Neural crest cell (in vitro differentiated cells): Measurements from ENCODE around the gene SLC52A3. TPM values are rescaled to one million over a fixed set of nuclear protein-coding genes. Genes with fewer than 3 reads are reported as not detected.

ENCODE experiments used
- DNase-seq: peaks from one replicate; pipeline ENCODE4 v3.0.0; 2021; ENCODE audit warnings: low read depth, mixed read lengths, low spot score
- H3K27ac Mint-ChIP-seq: one replicate; pipeline ENCODE4 v1.8.0; 2021; ENCODE audit warnings: mild to moderate bottlenecking, mixed read lengths; ENCODE audit not compliant: unreplicated experiment
- H3K27me3 Mint-ChIP-seq: 2 replicates; pipeline ENCODE4 v1.8.0; 2021; ENCODE audit warnings: low read depth, mild to moderate bottlenecking, mixed read lengths
- H3K36me3 Mint-ChIP-seq: 2 replicates; pipeline ENCODE4 v1.8.0; 2021; ENCODE audit warnings: low read depth, mild to moderate bottlenecking, mixed read lengths
- H3K4me1 Mint-ChIP-seq: 2 replicates; pipeline ENCODE4 v1.8.0; 2021; ENCODE audit warnings: mixed read lengths
- H3K4me3 Mint-ChIP-seq: one replicate; pipeline ENCODE4 v1.8.0; 2021; ENCODE audit warnings: mild to moderate bottlenecking, mixed read lengths
- H3K9me3 Mint-ChIP-seq: 2 replicates; pipeline ENCODE4 v1.8.0; 2021; ENCODE audit warnings: mixed read lengths
- total RNA-seq: library from RNA; stranded (reverse); gene quantifications from 2 replicates; pipeline ENCODE4 v1.2.1, GENCODE V29; 2021
- TF ChIP-seq, protein P1 (sequence below): fragments of 200-600 bp; sonication (generic); conservative IDR thresholded peaks from 2 replicates; pipeline ENCODE4 v1.5.0; 2021; ENCODE audit warnings: antibody characterized with exemption, mild to moderate bottlenecking

The SLC52A3 gene
- total RNA-seq, 1 donor from 2014 or later = not detected

- TF ChIP-seq, protein P1, sequence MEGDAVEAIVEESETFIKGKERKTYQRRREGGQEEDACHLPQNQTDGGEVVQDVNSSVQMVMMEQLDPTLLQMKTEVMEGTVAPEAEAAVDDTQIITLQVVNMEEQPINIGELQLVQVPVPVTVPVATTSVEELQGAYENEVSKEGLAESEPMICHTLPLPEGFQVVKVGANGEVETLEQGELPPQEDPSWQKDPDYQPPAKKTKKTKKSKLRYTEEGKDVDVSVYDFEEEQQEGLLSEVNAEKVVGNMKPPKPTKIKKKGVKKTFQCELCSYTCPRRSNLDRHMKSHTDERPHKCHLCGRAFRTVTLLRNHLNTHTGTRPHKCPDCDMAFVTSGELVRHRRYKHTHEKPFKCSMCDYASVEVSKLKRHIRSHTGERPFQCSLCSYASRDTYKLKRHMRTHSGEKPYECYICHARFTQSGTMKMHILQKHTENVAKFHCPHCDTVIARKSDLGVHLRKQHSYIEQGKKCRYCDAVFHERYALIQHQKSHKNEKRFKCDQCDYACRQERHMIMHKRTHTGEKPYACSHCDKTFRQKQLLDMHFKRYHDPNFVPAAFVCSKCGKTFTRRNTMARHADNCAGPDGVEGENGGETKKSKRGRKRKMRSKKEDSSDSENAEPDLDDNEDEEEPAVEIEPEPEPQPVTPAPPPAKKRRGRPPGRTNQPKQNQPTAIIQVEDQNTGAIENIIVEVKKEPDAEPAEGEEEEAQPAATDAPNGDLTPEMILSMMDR = no peak
- H3K36me3 Mint-ChIP-seq = no peaks in the 10 kb centered on the region
- H3K27me3 Mint-ChIP-seq = peaks cover 35% of the 10 kb centered on the region
- H3K4me3 Mint-ChIP-seq = no peak overlapping the region
- no peaks in the 10 kb centered on the region for H3K4me1 Mint-ChIP-seq
- no peaks in the 10 kb centered on the region for H3K9me3 Mint-ChIP-seq
- no peak for DNase-seq
- no peak overlapping the region for H3K27ac Mint-ChIP-seq
Measured at GRCh38 chr20:754904-755303, 13.4 kb downstream of the SLC52A3 start.

GRCh38 chr20:753897-754635, 14.2 kb downstream of the SLC52A3 start:
- H3K9me3 Mint-ChIP-seq = no peaks in the 10 kb centered on the region
- H3K27me3 Mint-ChIP-seq = peaks cover 31% of the 10 kb centered on the region
- H3K27ac Mint-ChIP-seq = no peak overlapping the region
- H3K4me3 Mint-ChIP-seq = no peak overlapping the region
- no peaks in the 10 kb centered on the region for H3K4me1 Mint-ChIP-seq
- no peaks in the 10 kb centered on the region for H3K36me3 Mint-ChIP-seq
- no peak for DNase-seq
- TF ChIP-seq, protein P1 = no peak

DNA sequence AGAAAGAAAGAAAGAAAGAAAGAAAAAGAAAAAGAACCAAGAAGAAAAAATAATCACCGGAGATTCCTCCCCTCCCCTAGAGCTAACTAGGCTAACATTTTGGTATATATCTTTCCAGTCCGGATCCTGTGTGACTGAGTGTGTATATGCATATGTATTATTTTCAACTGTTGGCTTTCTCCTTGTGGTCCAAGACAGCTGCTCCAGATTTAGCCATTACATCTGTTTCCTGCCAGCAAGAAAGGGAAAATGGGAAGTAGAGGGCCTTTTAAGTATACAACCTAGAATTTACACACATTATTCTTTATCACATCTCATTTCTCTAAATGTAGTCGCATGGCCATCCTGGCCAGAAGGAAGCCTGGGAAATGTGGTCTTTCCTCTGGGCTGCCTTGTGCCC, 15.2 kb downstream of the SLC52A3 start:
- Mint-ChIP-seq H3K27ac (no peak overlapping the region), H3K9me3 (no peaks in the 10 kb centered on the region), H3K36me3 (no peaks in the 10 kb centered on the region), H3K27me3 (peaks cover 24% of the 10 kb centered on the region), H3K4me3 (no peak overlapping the region), H3K4me1 (no peaks in the 10 kb centered on the region)
- DNase-seq = no peak
- TF ChIP-seq, protein P1 = no peak

DNA sequence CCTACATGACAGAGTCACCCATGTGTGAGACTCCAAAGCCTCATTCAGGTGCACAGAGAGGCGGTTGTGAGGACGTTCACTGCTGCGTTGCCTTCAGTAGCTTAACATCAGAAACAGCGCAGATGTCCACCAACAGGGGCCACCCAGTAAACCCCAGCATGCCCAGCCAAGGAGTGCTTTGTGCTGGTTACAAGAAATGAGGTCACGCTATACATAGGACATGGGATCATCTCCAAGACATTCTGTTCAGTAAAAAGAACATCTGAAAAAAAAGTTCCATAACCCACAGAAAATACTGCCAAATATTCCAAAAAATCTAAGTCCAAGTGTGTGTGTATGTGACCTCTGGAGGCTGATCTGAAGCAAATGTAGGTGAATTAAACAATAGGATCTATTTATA, 16.0 kb downstream of the SLC52A3 start:
- H3K9me3 Mint-ChIP-seq = no peaks in the 10 kb centered on the region
- H3K27ac Mint-ChIP-seq = no peak overlapping the region
- no peak overlapping the region for H3K4me3 Mint-ChIP-seq
- H3K4me1 Mint-ChIP-seq = no peaks in the 10 kb centered on the region
- peaks cover 15% of the 10 kb centered on the region for H3K27me3 Mint-ChIP-seq
- TF ChIP-seq, protein P1 = no peak
- H3K36me3 Mint-ChIP-seq = no peaks in the 10 kb centered on the region
- no peak for DNase-seq

GRCh38 chr20:751761-752160, 16.5 kb downstream of the SLC52A3 start:
- Mint-ChIP-seq H3K36me3 (no peaks in the 10 kb centered on the region), H3K27me3 (peaks cover 14% of the 10 kb centered on the region), H3K27ac (no peak overlapping the region), H3K4me3 (no peak overlapping the region), H3K4me1 (no peaks in the 10 kb centered on the region), H3K9me3 (no peaks in the 10 kb centered on the region)
- TF ChIP-seq, protein P1 = no peak
- DNase-seq = no peak
